22Rv1 (cell line): Measurements from ENCODE around the gene C10orf105.

ENCODE experiments used
- CTCF ChIP-seq: fragments of 450-650 bp; IDR thresholded peaks from 2 replicates; pipeline ENCODE4 v1.5.1; 2017; ENCODE audit warnings: mild to moderate bottlenecking
- ZFX ChIP-seq: fragments of 450-650 bp; IDR thresholded peaks from 2 replicates; pipeline ENCODE4 v1.6.1; 2017; ENCODE audit warnings: antibody characterized with exemption, borderline replicate concordance

GRCh38 chr10:71717551-71717951 lies 2.0 kb downstream of the C10orf105 start:
- TF ChIP-seq CTCF (no peak), ZFX (no peak)
